IMR-90 (cell line): ENCODE results near the gene FAM174C. TPM values are rescaled to one million over a fixed set of nuclear protein-coding genes. Genes with fewer than 3 reads are reported as not detected.

Experiments
- ATAC-seq: fragments of 200-7000 bp; cut with Tn5 transposase; 2 replicates; pipeline ENCODE4 v1.9.1; 2020; ENCODE audit warnings: low read depth, mild to moderate bottlenecking, moderate library complexity
- BruUV-seq: library from RNA; stranded (reverse); fragments of 400-500 nt; replicated peaks from 2 replicates; lab custom pipeline; 2021; lab: Mats Ljungman, UMichigan
- CTCF ChIA-PET: fragments of 300-600 bp; formaldehyde crosslinking; extraction: SDS; loops from one replicate; lab custom pipeline; 2021; ENCODE audit warnings: antibody characterized with exemption; lab: Yijun Ruan, JAX
- POLR2A ChIA-PET: fragments of 300-600 bp; sonication (Branson Sonifier 250); formaldehyde crosslinking; loops from one replicate; lab custom pipeline; 2022; ENCODE audit warnings: antibody characterized with exemption; ENCODE audit not compliant: unreplicated experiment; lab: Charles Lee
- DNase-seq: peaks from one replicate; pipeline ENCODE4 v3.0.0; 2013
- H2AFZ ChIP-seq: replicated peaks from 2 replicates; pipeline ENCODE3; 2013; ENCODE audit warnings: low read length, mild to moderate bottlenecking; ENCODE audit not compliant: poor library complexity
- H2AK5ac ChIP-seq: 2 replicates; pipeline ENCODE4 v1.6.1; 2013; ENCODE audit warnings: low read depth, low read length, inconsistent platforms
- H2AK9ac ChIP-seq: replicated peaks from 2 replicates; pipeline ENCODE3; 2013; ENCODE audit warnings: mild to moderate bottlenecking, low read depth, low read length, moderate library complexity; ENCODE audit not compliant: poor library complexity
- H2BK120ac ChIP-seq: 2 replicates; pipeline ENCODE4 v1.6.1; 2013; ENCODE audit warnings: low read depth, low read length, inconsistent platforms
- H2BK15ac ChIP-seq: 3 replicates; pipeline ENCODE4 v1.6.1; 2013; ENCODE audit warnings: low read depth, low read length, inconsistent platforms
- H2BK20ac ChIP-seq: 2 replicates; pipeline ENCODE4 v1.6.1; 2013; ENCODE audit warnings: low read depth, mild to moderate bottlenecking, inconsistent platforms, low read length, moderate library complexity
- H2BK5ac ChIP-seq: 2 replicates; pipeline ENCODE4 v1.6.1; 2013; ENCODE audit warnings: mild to moderate bottlenecking, low read depth, low read length, inconsistent platforms; ENCODE audit not compliant: poor library complexity, severe bottlenecking
- H3K14ac ChIP-seq: replicated peaks from 2 replicates; pipeline ENCODE4 v1.6.1; 2013; ENCODE audit warnings: low read depth, low read length, inconsistent platforms
- H3K18ac ChIP-seq: 2 replicates; pipeline ENCODE4 v1.6.1; 2013; ENCODE audit warnings: low read depth, low read length, control low read depth
- H3K23ac ChIP-seq: 2 replicates; pipeline ENCODE4 v1.6.1; 2013; ENCODE audit warnings: low read depth, low read length, inconsistent platforms
- H3K27ac ChIP-seq: 2 replicates; pipeline ENCODE4 v1.5.1; 2013; ENCODE audit warnings: mild to moderate bottlenecking, control low read depth, low read length; ENCODE audit not compliant: insufficient read depth
- H3K27me3 ChIP-seq: 2 replicates; pipeline ENCODE4 v1.6.1; 2013; ENCODE audit warnings: low read length; ENCODE audit not compliant: control insufficient read depth, insufficient read depth
- H3K36me3 ChIP-seq: 2 replicates; pipeline ENCODE4 v1.6.1; 2013; ENCODE audit warnings: low read length, mixed read lengths; ENCODE audit not compliant: control insufficient read depth, insufficient read depth
- H3K4ac ChIP-seq: 2 replicates; pipeline ENCODE4 v1.6.1; 2013; ENCODE audit warnings: low read depth, low read length, inconsistent platforms
- H3K4me1 ChIP-seq: 2 replicates; pipeline ENCODE4 v1.6.1; 2013; ENCODE audit warnings: low read length, mixed read lengths; ENCODE audit not compliant: control insufficient read depth, insufficient read depth
- H3K4me2 ChIP-seq: 2 replicates; pipeline ENCODE4 v1.6.1; 2013; ENCODE audit warnings: low read depth, mild to moderate bottlenecking, control low read depth, low read length, moderate library complexity
- H3K4me3 ChIP-seq: 2 replicates; pipeline ENCODE4 v1.5.1; 2013; ENCODE audit warnings: low read depth, mild to moderate bottlenecking, control low read depth, low read length, moderate library complexity; ENCODE audit not compliant: insufficient read depth
- H3K56ac ChIP-seq: 2 replicates; pipeline ENCODE4 v1.6.1; 2013; ENCODE audit warnings: low read length, inconsistent platforms; ENCODE audit not compliant: insufficient read depth; ENCODE audit errors: extremely low read depth
- H3K79me1 ChIP-seq, 2 experiments: 2 replicates each; pipeline ENCODE4 v1.6.1; 2013; ENCODE audit warnings: low read length in 2 of 2, inconsistent platforms in 1 of 2, low read depth in 1 of 2
- H3K9ac ChIP-seq: 2 replicates; pipeline ENCODE4 v1.6.1; 2013; ENCODE audit warnings: low read depth, low read length, control low read depth
- H3K9me1 ChIP-seq: 2 replicates; pipeline ENCODE4 v1.6.1; 2013; ENCODE audit warnings: low read length, inconsistent platforms; ENCODE audit not compliant: insufficient read depth
- H3K9me3 ChIP-seq: 2 replicates; pipeline ENCODE4 v1.6.1; 2013; ENCODE audit warnings: low read length; ENCODE audit not compliant: control insufficient read depth, insufficient read depth
- H4K20me1 ChIP-seq: 2 replicates; pipeline ENCODE4 v1.6.1; 2013; ENCODE audit warnings: low read length, inconsistent platforms; ENCODE audit not compliant: insufficient read depth
- H4K5ac ChIP-seq: 2 replicates; pipeline ENCODE4 v1.6.1; 2013; ENCODE audit warnings: mild to moderate bottlenecking, low read depth, low read length, control low read depth
- H4K8ac ChIP-seq, 2 experiments: 2 replicates each; pipeline ENCODE4 v1.6.1; 2013; ENCODE audit warnings: low read depth in 2 of 2, low read length in 2 of 2, control low read depth in 1 of 2, inconsistent platforms in 1 of 2
- H4K91ac ChIP-seq: 2 replicates; pipeline ENCODE4 v1.6.1; 2013; ENCODE audit warnings: low read depth, low read length, inconsistent platforms; ENCODE audit not compliant: insufficient read depth
- MAFK ChIP-seq: IDR thresholded peaks from 2 replicates; pipeline ENCODE4 v1.6.1; 2012; ENCODE audit warnings: low read depth, low read length, improper control_type of control experiment
- MAZ ChIP-seq: IDR thresholded peaks from 2 replicates; pipeline ENCODE4 v1.6.1; 2012; ENCODE audit warnings: low read depth, mild to moderate bottlenecking, low read length, improper control_type of control experiment, moderate library complexity, borderline replicate concordance
- MXI1 ChIP-seq: IDR thresholded peaks from 2 replicates; pipeline ENCODE4 v1.6.1; 2012; ENCODE audit warnings: low read depth, mild to moderate bottlenecking, low read length, moderate library complexity, borderline replicate concordance
- POLR2A ChIP-seq: IDR thresholded peaks from 2 replicates; pipeline ENCODE4 v1.6.1; 2012; ENCODE audit warnings: mild to moderate bottlenecking, low read depth, low read length
- RAD21 ChIP-seq: IDR thresholded peaks from 2 replicates; pipeline ENCODE4 v1.6.1; 2012; ENCODE audit warnings: low read length, improper control_type of control experiment
- RFX5 ChIP-seq: IDR thresholded peaks from 2 replicates; pipeline ENCODE4 v1.8.0; 2012; ENCODE audit warnings: low read depth, mild to moderate bottlenecking, low read length, moderate library complexity
- WGBS, 2 experiments: methylation state at CpG; one replicate each; pipeline versions ENCODE4 v1.1.5 to v1.1.7; 2013; ENCODE audit warnings: missing lambda C conversion rate in 2 of 2; ENCODE audit not compliant: insufficient read length in 1 of 2; ENCODE audit errors: extremely low coverage in 2 of 2; 5-methylcytosine and 5-hydroxymethylcytosine counted together
- dilution Hi-C: fragments of 300-500 bp; cut with HindIII; formaldehyde crosslinking; loops from one replicate; pipeline ENCODE4 v1.14.3; 2018; ENCODE audit warnings: low sequenced_read_pairs; ENCODE audit not compliant: unreplicated experiment
- in situ Hi-C: fragments of 300-500 bp; cut with MboI; formaldehyde crosslinking; loops from 3 replicates; pipeline ENCODE4 v1.14.3; 2019; ENCODE audit warnings: low sequenced_read_pairs, inconsistent platforms, mixed read lengths
- intact Hi-C: fragments of 100-400 bp; cut with micrococcal nuclease; formaldehyde crosslinking; loops from 2 replicates; pipeline ENCODE4 v1.10.0; 2022
- polyA plus RNA-seq, 3 experiments: library from polyadenylated mRNA; depleted of rRNA; stranded (reverse); fragments of >200 nt; gene quantifications; 2 replicates each; pipeline ENCODE4 v1.2.3, GENCODE V29; 2012; ENCODE audit warnings: low replicate concordance in 1 of 3
- total RNA-seq: library from RNA; depleted of rRNA; stranded (reverse); fragments of >200 nt; gene quantifications from 2 replicates; pipeline ENCODE4 v1.2.3, GENCODE V29; 2012
- TF ChIP-seq, protein P1 (sequence below): fragments of 150-350 bp; IDR thresholded peaks from 2 replicates; pipeline ENCODE4 v1.6.1; 2017; ENCODE audit warnings: mild to moderate bottlenecking, antibody characterized with exemption, low read length, low read depth
- TF ChIP-seq, protein P2 (sequence below): conservative IDR thresholded peaks from 2 replicates; pipeline ENCODE4 v1.5.1; 2012; ENCODE audit warnings: mild to moderate bottlenecking, low read depth, low read length, improper control_type of control experiment

Gene FAM174C
- total and polyA plus RNA-seq, 2 of the 4 experiments (the other 2 are of a cell fraction): 7.5 to 61.8 TPM

DNA sequence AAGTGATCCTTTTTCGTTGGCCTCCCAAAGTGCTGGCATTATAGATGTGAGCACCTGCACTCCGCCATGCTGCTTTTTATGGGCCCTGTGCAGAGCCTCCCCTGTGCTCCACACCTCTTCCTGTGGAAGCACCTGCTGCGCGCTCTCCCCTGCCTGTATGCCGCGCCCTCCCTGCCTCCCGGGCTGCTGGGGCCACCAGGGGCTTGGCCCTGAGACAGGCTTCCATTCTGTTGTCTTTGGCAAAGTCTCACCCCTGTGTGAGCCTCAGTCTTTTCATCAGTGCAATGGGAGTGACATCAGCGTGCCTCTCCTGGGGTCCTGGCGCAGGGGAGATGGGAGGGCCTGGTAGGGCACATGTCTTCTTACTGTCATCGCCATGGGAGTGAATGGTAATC, 1.3 kb downstream of the FAM174C start:
- H3K9ac ChIP-seq: peak overlapping the region; percentile 81; the same call in 1 of the 2 replicates
- no peak overlapping the region; the same call in 1 of the 2 replicates for H4K5ac ChIP-seq
- peak overlapping the region; percentile 82; the same call in 1 of the 2 replicates for H3K4me2 ChIP-seq
- H2AK5ac ChIP-seq: peak overlapping the region; percentile 51; the same call in 1 of the 2 replicates
- no peak overlapping the region for H3K56ac ChIP-seq
- no peak overlapping the region for H3K27ac ChIP-seq
- dilution Hi-C loops (no loop called here), in situ Hi-C loops (no loop called here), intact Hi-C loops (loop anchor here (5.0 kb wide), 2 partner anchors 86 to 131 kb away; partner anchors contain the start of gene DAZAP1)
- peaks cover 42% of the 10 kb centered on the region for H3K36me3 ChIP-seq
- H2BK5ac ChIP-seq: no peak overlapping the region
- peak overlapping the region; percentile 43 for H2AFZ ChIP-seq
- peaks cover 22 to 56% of the 10 kb centered on the region in 2 experiments; a peak in 3 of 4 replicates for H3K79me1 ChIP-seq
- POLR2A ChIA-PET: no interaction called here
- CTCF ChIA-PET: no interaction called here
- H3K23ac ChIP-seq: peak overlapping the region; percentile 93; the same call in 1 of the 2 replicates
- H2AK9ac ChIP-seq: peak overlapping the region; percentile 100
- H2BK120ac ChIP-seq: no peak overlapping the region
- 0 out of 2 replicates have a peak overlapping the region, but pooled peaks have one; percentile 86 for H3K4ac ChIP-seq
- no peaks in the 10 kb centered on the region for H3K9me3 ChIP-seq
- H3K4me1 ChIP-seq: peaks cover 15% of the 10 kb centered on the region
- no peak overlapping the region for H3K4me3 ChIP-seq
- H3K18ac ChIP-seq: no peak overlapping the region
- no peak overlapping the region for H2BK15ac ChIP-seq
- H3K27me3 ChIP-seq: no peaks in the 10 kb centered on the region
- no peak for DNase-seq
- H4K8ac ChIP-seq: peak overlapping the region; percentile 59 to 86; a peak in 2 of 4 replicates
- H2BK20ac ChIP-seq: no peak overlapping the region
- H4K20me1 ChIP-seq: peaks cover 54% of the 10 kb centered on the region
- WGBS, 2 experiments: 94% methylated on average over 5 of the region's 10 CpGs; no CpG with 5 or more reads in 1 of the 2 experiments
- TF ChIP-seq MAFK (no peak), MAZ (no peak), RFX5 (no peak), POLR2A (no peak), MXI1 (no peak), RAD21 (no peak)
- TF ChIP-seq, protein P1, sequence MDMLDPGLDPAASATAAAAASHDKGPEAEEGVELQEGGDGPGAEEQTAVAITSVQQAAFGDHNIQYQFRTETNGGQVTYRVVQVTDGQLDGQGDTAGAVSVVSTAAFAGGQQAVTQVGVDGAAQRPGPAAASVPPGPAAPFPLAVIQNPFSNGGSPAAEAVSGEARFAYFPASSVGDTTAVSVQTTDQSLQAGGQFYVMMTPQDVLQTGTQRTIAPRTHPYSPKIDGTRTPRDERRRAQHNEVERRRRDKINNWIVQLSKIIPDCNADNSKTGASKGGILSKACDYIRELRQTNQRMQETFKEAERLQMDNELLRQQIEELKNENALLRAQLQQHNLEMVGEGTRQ: no peak
- TF ChIP-seq, protein P2, sequence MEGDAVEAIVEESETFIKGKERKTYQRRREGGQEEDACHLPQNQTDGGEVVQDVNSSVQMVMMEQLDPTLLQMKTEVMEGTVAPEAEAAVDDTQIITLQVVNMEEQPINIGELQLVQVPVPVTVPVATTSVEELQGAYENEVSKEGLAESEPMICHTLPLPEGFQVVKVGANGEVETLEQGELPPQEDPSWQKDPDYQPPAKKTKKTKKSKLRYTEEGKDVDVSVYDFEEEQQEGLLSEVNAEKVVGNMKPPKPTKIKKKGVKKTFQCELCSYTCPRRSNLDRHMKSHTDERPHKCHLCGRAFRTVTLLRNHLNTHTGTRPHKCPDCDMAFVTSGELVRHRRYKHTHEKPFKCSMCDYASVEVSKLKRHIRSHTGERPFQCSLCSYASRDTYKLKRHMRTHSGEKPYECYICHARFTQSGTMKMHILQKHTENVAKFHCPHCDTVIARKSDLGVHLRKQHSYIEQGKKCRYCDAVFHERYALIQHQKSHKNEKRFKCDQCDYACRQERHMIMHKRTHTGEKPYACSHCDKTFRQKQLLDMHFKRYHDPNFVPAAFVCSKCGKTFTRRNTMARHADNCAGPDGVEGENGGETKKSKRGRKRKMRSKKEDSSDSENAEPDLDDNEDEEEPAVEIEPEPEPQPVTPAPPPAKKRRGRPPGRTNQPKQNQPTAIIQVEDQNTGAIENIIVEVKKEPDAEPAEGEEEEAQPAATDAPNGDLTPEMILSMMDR: no peak
- H3K14ac ChIP-seq: 0 out of 2 replicates have a peak overlapping the region, but pooled peaks have one; percentile 97
- no peaks in the 10 kb centered on the region; the same call in 1 of the 2 replicates for H3K9me1 ChIP-seq
- ATAC-seq: no peak
- peak overlapping the region; percentile 66; the same call in 1 of the 2 replicates for H4K91ac ChIP-seq
- no TSS peak for BruUV-seq
